Activated CD4-positive, alpha-beta T cell treated with anti-CD3 and anti-CD28 coated beads, Interleukin-2, amount 50 U/mL, for 4 hours (primary cell): ENCODE data around the gene TDRD12.
"Not testable (repeated sequence)": the region's sequence is repeated elsewhere in the genome, so short reads cannot be mapped to it uniquely, and the experiment has no call there.

Experiments
- DNase-seq, 2 experiments: peaks; one replicate each; pipeline ENCODE4 v3.0.0-alpha.2; 2020

Gene TDRD12

GRCh38 chr19:32842061-32842460 is 122.5 kb downstream of the TDRD12 start:
- no peak for DNase-seq

DNA sequence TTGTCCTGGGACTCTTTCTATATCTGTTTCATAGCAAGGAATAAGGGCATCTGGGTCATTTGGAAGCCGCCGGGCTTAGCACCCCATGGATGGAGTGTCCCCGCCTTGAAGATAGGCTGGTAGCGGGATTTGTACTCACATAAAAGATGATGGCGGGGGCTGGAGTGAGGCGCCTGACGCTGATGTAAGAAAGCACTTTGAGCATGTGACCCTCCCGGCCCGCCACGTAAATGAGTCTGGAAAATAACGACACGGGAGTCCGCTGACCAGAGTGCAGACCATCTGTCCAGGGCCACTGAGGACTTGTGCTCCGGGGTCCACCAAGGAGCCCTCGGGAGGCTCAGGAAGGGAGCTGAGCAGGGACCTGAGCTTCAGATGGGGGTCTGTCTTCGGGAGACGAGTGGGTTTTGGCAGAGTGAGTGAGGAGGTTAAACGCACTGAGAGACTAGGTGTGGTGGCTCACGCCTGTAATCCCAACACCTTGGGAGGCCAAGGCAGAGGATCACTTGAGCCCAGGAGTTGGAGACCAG is 124.2 kb downstream of the TDRD12 start:
- no peak for DNase-seq

DNA sequence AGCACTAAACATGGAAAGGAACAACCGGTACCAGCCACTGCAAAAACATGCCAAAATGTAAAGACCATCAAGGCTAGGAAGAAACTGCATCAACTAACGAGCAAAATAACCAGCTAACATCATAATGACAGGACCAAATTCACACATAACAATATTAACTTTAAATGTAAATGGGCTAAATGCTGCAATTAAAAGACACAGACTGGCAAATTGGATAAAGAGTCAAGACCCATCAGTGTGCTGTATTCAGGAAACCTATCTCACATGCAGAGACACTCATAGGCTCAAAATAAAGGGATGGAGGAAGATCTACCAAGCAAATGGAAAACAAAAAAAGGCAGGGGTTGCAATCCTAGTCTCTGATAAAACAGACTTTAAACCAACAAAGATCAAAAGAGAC is 128.5 kb downstream of the TDRD12 start:
- DNase-seq = not testable (repeated sequence)

DNA sequence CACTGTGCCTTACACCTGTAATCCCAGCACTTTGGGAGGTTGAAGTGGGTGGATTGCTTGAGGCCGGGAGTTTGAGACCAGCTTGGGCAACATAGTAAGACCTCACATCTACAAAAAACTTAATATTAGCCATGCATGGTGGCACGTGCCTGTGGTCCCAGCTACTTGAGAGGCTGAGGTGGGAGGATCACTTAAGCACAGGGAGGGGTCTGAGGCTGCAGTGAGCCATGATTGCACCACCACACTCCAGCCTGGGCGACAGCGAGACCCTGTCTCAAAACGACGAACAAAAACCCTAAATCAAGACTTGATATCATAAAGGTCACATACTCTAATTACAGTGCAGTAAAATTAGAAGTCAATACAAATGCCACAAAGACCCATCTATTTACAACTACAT is 132.6 kb downstream of the TDRD12 start:
- no peak for DNase-seq

GRCh38 chr19:32856818-32857217 is 137.3 kb downstream of the TDRD12 start:
- DNase-seq = not testable (repeated sequence)

DNA sequence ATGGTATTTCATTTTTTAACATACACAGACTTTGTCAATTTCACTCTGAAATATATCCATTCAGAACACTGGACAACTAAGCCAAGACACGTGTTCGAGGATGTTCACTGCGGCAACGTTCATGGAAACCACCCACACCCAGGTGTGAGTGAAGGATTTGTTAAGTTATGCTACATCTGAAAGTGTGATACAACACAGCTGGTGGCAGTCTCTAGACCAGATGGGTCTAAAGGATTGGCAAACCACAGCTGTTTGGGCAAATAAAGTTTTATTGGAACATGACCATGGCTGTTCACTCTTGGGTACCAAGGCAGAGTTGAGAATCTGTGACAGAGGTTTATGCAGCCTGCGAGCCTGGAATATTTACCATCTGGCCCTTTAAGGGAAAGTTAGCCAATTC is 138.0 kb downstream of the TDRD12 start:
- DNase-seq = no peak

GRCh38 chr19:32858155-32858554 is 138.6 kb downstream of the TDRD12 start:
- no peak for DNase-seq

GRCh38 chr19:32858559-32858958 is 139.0 kb downstream of the TDRD12 start:
- DNase-seq = no peak

GRCh38 chr19:32859591-32859990 is 140.0 kb downstream of the TDRD12 start:
- no peak for DNase-seq

- no peak for DNase-seq
Measured at GRCh38 chr19:32861596-32861995, 142.0 kb downstream of the TDRD12 start.

- DNase-seq = no peak
Measured at GRCh38 chr19:32862173-32862572, 142.6 kb downstream of the TDRD12 start.

GRCh38 chr19:32862741-32863140 is 143.2 kb downstream of the TDRD12 start:
- no peak for DNase-seq

- DNase-seq = no peak
Measured at GRCh38 chr19:32863301-32863700, 143.7 kb downstream of the TDRD12 start.

DNA sequence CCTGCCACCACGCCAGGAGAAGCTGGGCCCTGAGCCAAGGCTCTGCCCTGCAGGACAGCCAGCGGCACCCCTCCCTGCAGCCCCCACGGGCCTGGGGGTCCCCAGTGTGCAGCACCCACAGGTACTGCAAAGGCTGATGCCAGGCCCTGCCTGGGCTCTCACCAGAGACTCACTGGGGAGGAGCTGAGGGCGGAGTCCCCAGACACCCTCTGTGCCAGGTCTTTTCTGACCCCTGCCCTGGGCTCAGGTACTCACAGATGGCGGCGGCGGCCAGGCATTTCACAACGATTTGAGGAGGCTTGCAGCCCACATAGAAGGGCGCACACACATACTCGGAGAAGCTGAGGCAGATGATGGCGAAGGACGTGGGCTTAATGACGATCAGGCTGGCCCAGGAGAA is 144.3 kb downstream of the TDRD12 start:
- no peak for DNase-seq

- no peak for DNase-seq
Measured at GRCh38 chr19:32864318-32865007, 144.9 kb downstream of the TDRD12 start.

DNA sequence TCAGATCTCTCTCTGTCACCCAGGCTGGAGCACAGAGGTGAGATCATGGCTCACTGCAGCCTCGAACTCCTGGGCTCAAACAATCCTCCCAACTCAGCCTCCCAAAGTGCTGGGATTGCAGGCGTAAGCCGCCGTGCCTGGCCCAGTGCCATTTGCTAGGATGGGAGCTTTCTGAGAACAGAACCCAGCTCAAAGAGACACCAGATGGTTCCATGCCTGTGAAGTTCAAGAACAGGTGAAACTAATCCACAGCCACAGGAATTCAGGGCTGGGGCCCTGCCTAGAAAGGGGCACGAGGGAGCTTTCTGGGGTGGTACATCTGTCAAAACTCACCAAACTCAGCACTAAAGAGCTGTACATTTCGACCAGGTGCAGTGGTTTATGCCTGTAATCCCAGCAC is 145.8 kb downstream of the TDRD12 start:
- DNase-seq = no peak

GRCh38 chr19:32866061-32866460 is 146.5 kb downstream of the TDRD12 start:
- DNase-seq = no peak

GRCh38 chr19:32866564-32867265 is 147.1 kb downstream of the TDRD12 start:
- DNase-seq = no peak

DNA sequence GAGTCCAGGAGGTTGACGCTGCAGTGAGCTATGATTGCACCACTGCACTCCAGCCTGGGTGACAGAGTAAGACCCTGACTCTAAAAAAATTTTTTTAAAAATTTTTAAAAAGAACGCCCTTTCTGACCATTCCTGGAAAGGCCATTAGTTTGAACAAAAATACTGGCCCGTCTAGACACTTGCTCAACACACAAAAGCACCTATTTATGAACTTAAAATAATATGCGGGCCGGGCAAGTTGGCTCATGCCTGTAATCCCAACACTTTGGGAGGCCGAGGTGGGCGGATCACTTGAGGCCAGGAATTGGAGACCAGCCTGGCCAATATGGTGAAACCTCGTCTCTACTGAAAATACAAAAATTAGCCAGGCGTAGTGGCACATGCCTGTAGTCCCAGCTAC is 147.9 kb downstream of the TDRD12 start:
- not testable (repeated sequence) for DNase-seq

GRCh38 chr19:32868206-32868950 is 148.8 kb downstream of the TDRD12 start:
- DNase-seq = no peak

DNA sequence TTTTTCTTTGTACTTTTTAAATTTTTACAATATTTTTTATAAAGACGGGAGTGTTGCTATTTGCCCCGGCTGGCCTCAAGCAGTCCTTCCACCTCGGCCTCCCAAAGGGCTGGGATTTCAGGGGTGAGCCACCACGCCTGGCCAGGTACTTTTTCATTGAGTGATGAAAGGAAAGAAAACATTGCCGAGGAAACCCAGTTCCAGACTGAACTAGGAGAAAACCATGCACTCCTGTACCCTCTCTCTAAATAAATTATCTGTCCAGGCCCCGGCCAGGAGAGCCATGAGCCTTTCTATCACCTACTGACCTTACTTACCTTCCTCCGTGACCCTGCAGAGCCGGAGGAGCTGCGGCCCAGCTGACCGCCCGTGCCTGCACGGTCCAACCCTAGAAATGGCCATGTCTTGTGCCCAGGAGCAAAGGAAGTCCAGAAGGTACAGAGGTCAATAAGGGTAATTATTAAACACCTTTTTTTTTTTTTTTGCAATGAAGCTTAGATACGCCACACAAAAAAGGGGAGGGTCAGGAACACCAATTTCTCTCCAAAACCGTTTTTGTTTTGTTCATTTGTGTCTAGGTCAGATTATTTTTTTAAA is 149.9 kb downstream of the TDRD12 start, which contains the start of gene SLC7A9:
SLC7A9 (minus strand) TSS at position 399 of the 597 bp plus-strand sequence. CDS start 1,233 bp downstream, outside the sequence.
- DNase-seq = no peak

DNA sequence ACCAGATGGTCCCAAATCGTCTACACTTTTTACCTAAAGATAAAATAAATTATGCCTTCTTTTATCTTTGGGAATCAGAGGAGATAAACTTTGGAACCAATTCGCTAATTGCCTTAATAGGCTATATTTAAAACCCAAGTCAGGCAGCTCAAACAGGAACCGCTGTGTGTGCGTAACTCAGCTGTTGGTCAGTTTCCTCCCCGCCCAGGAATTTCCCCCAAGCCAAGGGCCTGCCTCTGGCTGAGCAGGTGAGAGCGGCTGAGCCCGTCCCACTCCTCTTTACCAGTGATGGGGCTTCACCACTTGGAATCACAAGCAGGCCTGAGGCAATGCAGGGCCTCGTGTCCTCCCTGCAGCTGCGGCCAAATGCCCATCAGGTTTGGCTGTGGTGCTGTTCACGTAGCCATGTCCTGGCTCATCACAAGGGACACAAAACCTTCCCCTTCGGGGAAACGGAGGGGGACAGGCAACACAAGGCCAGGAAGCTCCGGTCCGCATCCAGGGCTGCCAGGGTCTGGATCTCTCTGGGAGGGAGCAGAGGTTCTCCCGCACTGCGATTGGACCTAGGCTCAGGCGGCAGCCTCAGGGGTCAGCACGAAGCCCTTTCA is 150.5 kb downstream of the TDRD12 start:
- DNase-seq = no peak
